HG02759 (cell line): ENCODE measurements around the gene TRIM22.
A peak's percentile ranks its signal among the peaks of the same experiment; 100 is the strongest.
"Not testable (repeated sequence)": the region's sequence is repeated elsewhere in the genome, so short reads cannot be mapped to it uniquely, and the experiment has no call there.

Experiments used
- ATAC-seq: cut with Tn5 transposase; IDR thresholded peaks from one replicate; pipeline ENCODE4 v1.9.1; 2021; ENCODE audit warnings: mild to moderate bottlenecking, moderate library complexity; ENCODE audit not compliant: unreplicated experiment

The TRIM22 gene

GRCh38 chr11:5690736-5691135, 1.1 kb downstream of the TRIM22 start:
- no peak for ATAC-seq

GRCh38 chr11:5691238-5691963, 1.8 kb downstream of the TRIM22 start:
- ATAC-seq: not testable (repeated sequence)

GRCh38 chr11:5691964-5692361, 2.4 kb downstream of the TRIM22 start:
- no peak for ATAC-seq

- no peak for ATAC-seq
These were observed 5.1 kb downstream of the TRIM22 start for GRCh38 chr11:5694642-5695041.

GRCh38 chr11:5695580-5695979, 6.0 kb downstream of the TRIM22 start:
- ATAC-seq: no peak

GRCh38 chr11:5696210-5696609, 6.6 kb downstream of the TRIM22 start:
- no peak for ATAC-seq

- no peak for ATAC-seq
These were observed 8.7 kb downstream of the TRIM22 start for GRCh38 chr11:5698281-5698680.

GRCh38 chr11:5700421-5701054, 10.9 kb downstream of the TRIM22 start:
- no peak for ATAC-seq

- no peak for ATAC-seq
These were observed 11.5 kb downstream of the TRIM22 start for GRCh38 chr11:5701055-5701577.

- peak; percentile 70 for ATAC-seq
These were observed 14.3 kb downstream of the TRIM22 start for GRCh38 chr11:5703741-5704536.

GRCh38 chr11:5705688-5706087, 16.1 kb downstream of the TRIM22 start:
- ATAC-seq: no peak

- ATAC-seq: no peak
These were observed 22.9 kb downstream of the TRIM22 start for GRCh38 chr11:5712507-5712906.

- ATAC-seq: no peak
These were observed 24.1 kb downstream of the TRIM22 start for GRCh38 chr11:5713695-5714094.

- ATAC-seq: not testable (repeated sequence)
These were observed 26.9 kb downstream of the TRIM22 start for GRCh38 chr11:5716518-5716917.

- no peak for ATAC-seq
These were observed 30.3 kb downstream of the TRIM22 start for GRCh38 chr11:5719703-5720495.

GRCh38 chr11:5722622-5723021, 33.0 kb downstream of the TRIM22 start:
- ATAC-seq: no peak

- ATAC-seq: no peak
These were observed 36.8 kb downstream of the TRIM22 start for GRCh38 chr11:5726351-5726750.

- no peak for ATAC-seq
These were observed 38.1 kb downstream of the TRIM22 start for GRCh38 chr11:5727691-5728090.

GRCh38 chr11:5736396-5736795, 46.8 kb downstream of the TRIM22 start, which contains the start of gene OR56B1:
Gene OR56B1, plus strand, starts transcription at chr11:5736448. Its CDS starts 69 bp downstream, at chr11:5736517.
- ATAC-seq: no peak

GRCh38 chr11:5737091-5737490, 47.5 kb downstream of the TRIM22 start:
- ATAC-seq: no peak
